IMR-90 (cell line): ENCODE results near the gene HIF1AN.

Experiments used
- CTCF ChIP-seq: conservative IDR thresholded peaks from 2 replicates; pipeline ENCODE4 v1.5.1; 2012; ENCODE audit warnings: mild to moderate bottlenecking, low read depth, low read length, improper control_type of control experiment
- POLR2A ChIP-seq: IDR thresholded peaks from 2 replicates; pipeline ENCODE4 v1.6.1; 2012; ENCODE audit warnings: mild to moderate bottlenecking, low read depth, low read length

GRCh38 chr10:100524206-100524605, 11.5 kb upstream of the HIF1AN start:
- TF ChIP-seq CTCF: no peak
- no peak for TF ChIP-seq POLR2A
